H1 (cell line): Measurements from ENCODE around the gene GJC2. TPM values are rescaled to one million over a fixed set of nuclear protein-coding genes. Genes with fewer than 3 reads are reported as not detected.

Experiments
- CBX8 ChIP-seq: fragments of 300-800, 300-1000 bp; sonication (generic); IDR thresholded peaks from 2 replicates; pipeline ENCODE4 v1.7.1; 2016; ENCODE audit warnings: low read depth, low read length, borderline replicate concordance
- CHD1 ChIP-seq: IDR thresholded peaks from 2 replicates; pipeline ENCODE4 v1.6.1; 2012; ENCODE audit warnings: low read depth, low read length, improper control_type of control experiment
- RBBP5 ChIP-seq: IDR thresholded peaks from 2 replicates; pipeline ENCODE4 v1.7.1; 2012; ENCODE audit warnings: low read depth, mild to moderate bottlenecking, inconsistent platforms, low read length, moderate library complexity, borderline replicate concordance
- SP1 ChIP-seq: IDR thresholded peaks from 2 replicates; pipeline ENCODE4 v1.6.1; 2011; ENCODE audit warnings: low read depth, low read length
- SP4 ChIP-seq: IDR thresholded peaks from 2 replicates; pipeline ENCODE4 v1.6.1; 2012; ENCODE audit warnings: low read length, inconsistent platforms
- polyA plus RNA-seq, 7 experiments: library from polyadenylated mRNA; depleted of rRNA in 3 of 7; stranded (reverse) in 5 of 7; unstranded in 2 of 7; fragments of >200 nt in 5 of 7; fragments of 200-250 nt in 2 of 7; gene quantifications; 1 replicate in 5 of 7; 2 replicates in 1 of 7; 4 replicates in 1 of 7; pipeline versions ENCODE4 v1.2.1 to v1.2.3, GENCODE V29; 2011 to 2013; ENCODE audit warnings: missing spikeins in 2 of 7, mixed read lengths in 2 of 7
- total RNA-seq: library from RNA; stranded (reverse); fragmentation: NEBNext Ultra II Directional; extraction: Animal tissue kit (Norgen Biotek cat#: 25700); gene quantifications from 2 replicates; pipeline ENCODE4 v1.2.1, GENCODE V29; 2021
- TF ChIP-seq, protein P1 (sequence below): IDR thresholded peaks from 2 replicates; pipeline ENCODE4 v1.6.1; 2012; ENCODE audit warnings: low read length, inconsistent platforms
- TF ChIP-seq, protein P2 (sequence below): IDR thresholded peaks from 2 replicates; pipeline ENCODE4 v1.6.1; 2011; ENCODE audit warnings: low read depth, mild to moderate bottlenecking, low read length; ENCODE audit not compliant: insufficient read depth

GJC2 gene
- total and polyA plus RNA-seq, 2 of the 8 experiments (the other 6 are each of a cell fraction or from before 2014, with no cell fraction given), result 0.17 to 0.54 TPM

DNA sequence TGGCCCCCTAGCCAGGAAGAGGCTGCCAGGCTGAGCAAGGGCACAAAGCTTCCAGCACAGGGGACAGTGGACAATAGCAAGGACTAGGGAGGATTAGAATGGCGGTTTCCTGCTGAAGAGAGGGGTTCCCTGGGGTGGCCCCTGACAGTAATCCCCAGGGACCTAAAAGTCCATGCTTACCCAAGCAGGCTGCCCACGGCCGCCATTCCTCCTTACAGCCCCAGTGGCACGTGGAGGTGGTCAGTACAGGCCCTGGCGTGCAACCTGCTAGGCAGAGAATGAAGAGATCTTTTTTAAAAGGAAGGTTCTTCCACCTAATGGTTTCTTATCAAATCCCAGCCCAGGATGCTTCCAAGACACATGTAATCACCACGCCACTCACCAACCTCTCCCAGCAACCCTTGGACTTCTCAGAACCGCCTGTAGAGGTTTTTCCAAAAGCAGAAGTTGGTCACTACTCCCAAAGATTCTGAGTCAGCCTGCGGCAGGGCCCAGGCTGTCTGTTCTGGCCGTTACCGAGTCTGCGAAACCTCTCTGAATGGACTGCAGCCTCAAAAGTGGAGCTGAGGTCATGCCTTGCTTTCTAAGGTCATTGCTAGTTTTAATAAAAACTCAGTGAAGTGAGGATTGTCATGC, 41.6 kb upstream of the GJC2 start (continued):
- TF ChIP-seq CHD1 (no peak), SP4 (no peak), RBBP5 (no peak), CBX8 (no peak), SP1 (no peak)
- TF ChIP-seq, protein P1, sequence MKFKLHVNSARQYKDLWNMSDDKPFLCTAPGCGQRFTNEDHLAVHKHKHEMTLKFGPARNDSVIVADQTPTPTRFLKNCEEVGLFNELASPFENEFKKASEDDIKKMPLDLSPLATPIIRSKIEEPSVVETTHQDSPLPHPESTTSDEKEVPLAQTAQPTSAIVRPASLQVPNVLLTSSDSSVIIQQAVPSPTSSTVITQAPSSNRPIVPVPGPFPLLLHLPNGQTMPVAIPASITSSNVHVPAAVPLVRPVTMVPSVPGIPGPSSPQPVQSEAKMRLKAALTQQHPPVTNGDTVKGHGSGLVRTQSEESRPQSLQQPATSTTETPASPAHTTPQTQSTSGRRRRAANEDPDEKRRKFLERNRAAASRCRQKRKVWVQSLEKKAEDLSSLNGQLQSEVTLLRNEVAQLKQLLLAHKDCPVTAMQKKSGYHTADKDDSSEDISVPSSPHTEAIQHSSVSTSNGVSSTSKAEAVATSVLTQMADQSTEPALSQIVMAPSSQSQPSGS, result no peak
- TF ChIP-seq, protein P2, sequence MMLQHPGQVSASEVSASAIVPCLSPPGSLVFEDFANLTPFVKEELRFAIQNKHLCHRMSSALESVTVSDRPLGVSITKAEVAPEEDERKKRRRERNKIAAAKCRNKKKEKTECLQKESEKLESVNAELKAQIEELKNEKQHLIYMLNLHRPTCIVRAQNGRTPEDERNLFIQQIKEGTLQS, result no peak
